ENCODE results near the gene KDM4C.
"Not testable (repeated sequence)": the region's sequence is repeated elsewhere in the genome, so short reads cannot be mapped to it uniquely, and the experiment has no call there.

KDM4C gene

DNA sequence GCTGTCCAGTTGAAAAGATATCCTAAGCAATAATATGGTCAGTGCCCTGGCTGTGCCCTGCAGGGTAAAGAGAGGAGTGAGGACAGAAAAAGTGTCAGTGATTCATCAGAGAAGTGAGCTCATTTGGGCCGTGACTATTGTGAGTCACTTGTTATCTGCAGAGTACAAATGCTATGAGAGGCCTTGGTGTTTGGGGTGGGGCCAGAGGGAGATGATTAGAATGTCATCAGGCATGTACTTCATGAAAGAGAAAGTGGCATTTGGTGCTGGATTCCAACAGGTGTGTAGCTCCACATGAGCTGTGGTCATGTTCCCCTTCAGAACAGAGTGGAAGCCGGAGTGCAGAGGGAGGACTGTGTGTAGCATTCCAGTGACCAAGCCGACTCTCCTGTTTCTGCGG is 174.1 kb downstream of the KDM4C start:
- no peak for DNase-seq (ENCODE audit: low read depth in 3 of 3)

DNA sequence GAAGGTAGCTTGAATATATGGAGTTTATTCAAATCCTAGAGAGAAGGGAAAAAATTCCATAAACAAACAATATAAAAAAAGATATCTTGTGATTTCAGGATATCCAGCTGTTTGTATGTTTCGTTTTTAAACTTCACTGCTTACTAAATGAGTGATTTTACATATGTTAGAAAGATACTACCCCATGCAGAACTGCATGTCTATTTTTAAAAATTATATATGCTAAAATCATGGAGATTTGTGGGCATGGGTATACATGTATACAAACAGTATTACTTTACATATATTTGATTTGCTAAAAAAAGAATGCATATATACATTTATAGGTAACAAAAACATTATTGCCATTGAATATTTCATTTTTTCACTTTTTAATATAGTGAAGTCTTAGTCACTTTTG is 178.3 kb downstream of the KDM4C start:
- no peak for DNase-seq (ENCODE audit: low read depth in 3 of 3)

DNA sequence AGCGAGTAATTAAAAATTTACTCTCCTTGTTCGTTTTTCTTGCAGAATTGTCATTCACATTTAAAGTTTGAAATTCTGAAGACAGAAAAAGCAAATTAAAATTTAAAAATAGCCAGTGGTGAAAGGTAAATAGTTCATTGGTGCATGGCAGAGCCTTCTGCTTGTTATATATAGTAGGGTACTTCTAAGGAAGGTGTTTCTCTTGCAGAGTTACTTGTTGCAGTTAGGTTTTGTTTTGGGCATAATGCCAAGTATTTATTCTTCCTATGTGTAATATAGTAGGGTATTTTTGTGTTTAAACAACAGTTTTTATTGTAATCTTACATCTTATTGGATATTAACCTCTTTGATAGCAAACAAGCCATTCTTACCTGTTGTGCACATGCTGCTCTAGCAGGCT is 179.4 kb downstream of the KDM4C start:
- no peak for DNase-seq (ENCODE audit: low read depth in 3 of 3)

DNA sequence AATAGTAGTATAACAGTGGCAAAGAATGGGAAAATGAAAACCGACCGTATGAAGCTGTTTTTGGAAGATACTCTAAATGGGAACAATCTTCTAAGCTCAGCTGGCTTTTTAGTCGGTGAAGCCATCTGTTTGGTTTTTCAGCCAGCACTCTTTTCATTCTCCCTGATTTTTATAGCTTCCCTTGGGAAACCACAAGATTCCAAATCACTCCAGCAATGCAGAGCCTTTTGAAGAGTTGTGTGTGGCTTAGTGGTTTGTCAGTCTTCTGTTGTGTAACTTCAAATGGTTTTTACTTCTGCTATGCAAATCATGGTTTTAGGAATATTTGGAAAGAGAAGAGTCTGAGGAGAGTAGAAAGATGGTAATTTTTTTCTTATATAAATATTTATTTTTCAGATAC is 180.7 kb downstream of the KDM4C start:
- DNase-seq (ENCODE audit: low read depth in 3 of 3), result no peak

DNA sequence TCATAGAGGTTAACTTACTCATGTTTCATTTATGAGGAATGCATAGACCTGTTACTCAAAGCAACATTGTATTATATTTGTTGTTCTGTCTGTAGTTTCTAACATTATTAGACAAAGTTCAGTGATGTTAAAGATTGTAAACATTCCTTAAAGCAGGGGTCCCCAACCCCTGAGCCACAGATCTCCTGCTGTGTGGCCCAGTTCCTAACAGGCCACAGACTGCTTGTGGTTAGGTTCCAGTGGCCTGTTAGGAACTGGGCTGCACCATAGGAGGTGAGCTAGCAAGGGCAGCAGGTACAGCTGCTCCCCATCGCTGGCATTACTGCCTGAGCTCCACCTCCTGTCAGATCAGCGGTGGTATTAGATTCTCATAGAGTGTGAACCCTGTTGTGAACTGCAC is 181.1 kb downstream of the KDM4C start:
- DNase-seq (ENCODE audit: low read depth in 3 of 3), result no peak

DNA sequence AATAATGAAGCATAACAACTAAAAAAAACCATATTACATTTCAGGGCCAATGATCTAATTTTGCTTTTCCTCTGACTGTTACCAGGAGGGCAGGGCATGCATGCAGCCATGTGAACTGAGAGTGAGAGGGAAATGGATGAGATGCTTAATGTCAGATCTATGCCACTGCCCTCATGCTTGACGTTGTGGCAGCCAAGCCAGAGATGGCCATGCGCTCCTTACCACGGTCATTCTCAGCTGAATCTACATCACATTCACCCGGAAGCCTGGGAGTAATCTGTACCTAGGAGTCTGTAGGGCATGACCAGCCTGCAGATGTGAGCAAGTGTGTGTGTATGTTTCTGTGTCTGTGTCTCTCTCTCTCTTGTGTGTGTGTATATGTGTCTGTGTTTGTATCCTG is 183.7 kb downstream of the KDM4C start:
- DNase-seq (ENCODE audit: low read depth in 3 of 3), result no peak

DNA sequence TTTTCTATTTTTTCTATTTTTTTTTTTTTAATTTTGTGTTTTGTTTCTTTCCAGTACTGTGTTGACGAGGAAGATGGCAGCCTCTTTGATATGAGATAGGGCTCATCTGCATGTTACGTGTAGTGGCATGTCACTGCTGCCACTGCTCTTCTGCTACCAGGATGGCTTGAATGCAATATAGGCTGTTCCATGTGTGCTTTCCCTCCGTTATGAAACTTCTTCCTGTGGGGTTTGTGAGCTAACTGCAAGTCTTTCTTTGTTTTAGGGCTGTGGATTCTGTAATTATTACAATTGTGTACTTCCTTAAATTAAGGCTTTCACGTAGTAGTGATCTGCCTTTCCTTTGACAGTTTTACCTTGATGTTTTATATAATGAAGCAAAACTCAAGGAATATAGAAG is 184.6 kb downstream of the KDM4C start:
- no peak for DNase-seq (ENCODE audit: low read depth in 3 of 3)

DNA sequence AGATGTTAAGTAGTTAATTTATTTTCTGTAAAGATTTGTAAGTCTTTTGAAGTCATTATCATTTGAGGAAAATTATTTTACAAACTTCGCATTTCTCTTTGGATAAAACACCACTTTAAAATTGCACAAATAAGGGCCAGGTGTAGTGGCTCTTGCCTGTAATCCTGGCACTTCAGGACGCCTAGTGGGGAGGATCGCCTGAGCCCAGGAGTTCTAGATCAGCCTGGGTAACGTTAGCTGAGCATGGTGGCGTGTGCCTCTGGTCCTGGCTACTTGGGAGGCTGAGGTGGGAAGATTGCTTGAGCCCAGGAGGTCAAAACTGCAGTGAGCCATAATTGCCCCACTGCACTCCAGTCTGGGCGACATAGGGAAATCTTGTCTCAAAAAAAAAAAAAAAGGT is 185.5 kb downstream of the KDM4C start:
- DNase-seq (ENCODE audit: low read depth in 3 of 3), result no peak

DNA sequence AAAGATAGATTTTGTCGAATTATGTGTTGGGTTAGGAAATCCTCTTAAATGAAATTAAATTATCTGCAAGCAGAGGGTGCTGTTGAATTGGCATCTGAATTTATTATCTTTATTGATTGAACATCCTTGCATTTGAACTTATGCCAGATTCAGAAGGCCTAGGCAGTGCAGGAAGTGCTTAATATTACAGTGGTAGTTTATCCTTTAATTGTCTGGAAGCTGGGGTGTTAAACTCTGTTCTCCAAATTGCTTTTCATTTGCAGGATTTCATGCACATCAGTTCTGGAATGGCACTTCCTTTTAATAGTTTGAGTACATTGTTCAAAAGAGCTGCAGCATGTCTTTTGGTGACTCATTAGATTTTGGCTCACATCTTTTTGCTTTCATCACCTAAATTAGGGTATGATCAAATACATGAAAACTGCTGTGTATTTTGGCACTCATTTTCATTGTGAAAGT is 186.3 kb downstream of the KDM4C start:
- no peak for DNase-seq (ENCODE audit: low read depth in 3 of 3)

DNA sequence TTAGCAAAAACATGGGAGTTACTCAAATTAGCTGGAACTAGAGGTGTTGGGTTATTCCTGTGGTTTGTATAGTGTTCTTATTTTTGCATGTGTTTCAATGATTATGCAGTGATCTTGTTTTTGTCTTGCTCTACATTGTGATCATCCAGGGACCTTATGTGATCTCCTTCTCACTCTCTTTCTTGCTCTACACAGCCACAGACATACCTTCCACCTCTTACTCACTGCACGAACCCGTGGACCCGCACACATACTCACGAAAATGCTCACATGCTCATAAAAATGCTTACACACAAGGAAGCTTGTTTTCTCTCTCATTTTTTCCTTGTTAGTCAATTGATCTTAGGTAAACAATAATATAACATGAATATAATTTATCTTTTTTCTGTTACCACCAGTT is 187.1 kb downstream of the KDM4C start:
- DNase-seq (ENCODE audit: low read depth in 3 of 3), result no peak

DNA sequence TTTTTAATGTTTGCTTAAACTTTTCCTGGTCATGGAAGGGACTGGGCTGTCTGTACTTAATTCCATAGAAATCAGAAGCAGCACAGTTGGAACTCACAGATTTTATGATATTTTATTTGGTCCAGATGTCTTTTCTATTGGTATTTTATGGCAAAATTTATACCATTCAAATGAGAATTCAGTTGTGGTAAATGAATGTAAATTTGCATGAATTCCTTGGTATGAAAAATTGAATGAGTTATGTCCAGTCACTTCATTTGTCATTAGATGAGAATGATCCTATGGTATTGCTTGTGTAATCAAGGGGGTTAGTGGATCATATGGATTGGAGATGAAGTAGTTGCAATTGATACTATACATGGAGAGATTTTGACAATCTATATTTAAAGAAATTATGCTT is 188.0 kb downstream of the KDM4C start:
- no peak for DNase-seq (ENCODE audit: low read depth in 3 of 3)

DNA sequence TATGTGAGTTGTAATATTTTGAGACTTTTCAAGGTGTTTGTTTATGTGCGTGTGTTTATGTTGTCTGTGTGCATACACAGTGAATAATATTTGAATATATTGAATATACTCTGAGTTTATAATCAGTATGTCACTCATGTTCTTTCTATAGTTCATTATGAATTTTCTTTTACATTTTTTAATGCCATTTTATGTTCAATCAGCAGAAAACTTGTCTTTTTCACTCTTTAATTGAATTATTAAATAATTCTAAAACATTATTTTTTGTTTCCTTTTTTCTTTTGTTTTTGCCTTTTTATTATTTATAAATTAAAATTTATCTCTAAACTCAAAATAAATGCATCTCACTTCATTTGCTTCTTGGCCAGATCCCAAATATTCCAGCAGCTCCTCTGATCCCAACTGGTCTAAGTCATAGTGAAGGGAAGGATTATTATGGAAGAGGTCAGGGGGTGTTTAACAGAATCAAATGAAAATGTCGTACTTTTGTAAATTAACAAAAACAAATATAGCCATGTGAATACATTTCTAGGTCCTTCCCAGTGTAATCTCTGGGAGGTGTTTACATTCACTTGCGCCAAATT is 188.9 kb downstream of the KDM4C start:
- no peak for DNase-seq (ENCODE audit: low read depth in 3 of 3)

DNA sequence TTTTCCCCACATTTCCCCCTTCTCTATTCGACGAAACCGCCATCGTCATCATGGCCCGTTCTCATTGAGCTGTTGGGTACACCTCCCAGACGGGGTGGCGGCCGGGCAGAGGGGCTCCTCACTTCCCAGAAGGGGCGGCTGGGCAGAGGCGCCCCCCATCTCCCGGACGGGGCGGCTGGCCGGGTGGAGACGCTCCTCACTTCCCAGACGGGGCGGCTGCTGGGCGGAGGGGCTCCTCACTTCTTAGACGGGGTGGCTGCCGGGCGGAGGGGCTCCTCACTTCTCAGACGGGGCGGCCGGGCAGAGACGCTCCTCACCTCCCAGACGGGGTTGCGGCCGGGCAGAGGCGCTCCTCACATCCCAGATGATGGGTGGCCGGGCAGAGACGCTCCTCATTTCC is 191.1 kb downstream of the KDM4C start:
- DNase-seq (ENCODE audit: low read depth in 3 of 3), result not testable (repeated sequence)

DNA sequence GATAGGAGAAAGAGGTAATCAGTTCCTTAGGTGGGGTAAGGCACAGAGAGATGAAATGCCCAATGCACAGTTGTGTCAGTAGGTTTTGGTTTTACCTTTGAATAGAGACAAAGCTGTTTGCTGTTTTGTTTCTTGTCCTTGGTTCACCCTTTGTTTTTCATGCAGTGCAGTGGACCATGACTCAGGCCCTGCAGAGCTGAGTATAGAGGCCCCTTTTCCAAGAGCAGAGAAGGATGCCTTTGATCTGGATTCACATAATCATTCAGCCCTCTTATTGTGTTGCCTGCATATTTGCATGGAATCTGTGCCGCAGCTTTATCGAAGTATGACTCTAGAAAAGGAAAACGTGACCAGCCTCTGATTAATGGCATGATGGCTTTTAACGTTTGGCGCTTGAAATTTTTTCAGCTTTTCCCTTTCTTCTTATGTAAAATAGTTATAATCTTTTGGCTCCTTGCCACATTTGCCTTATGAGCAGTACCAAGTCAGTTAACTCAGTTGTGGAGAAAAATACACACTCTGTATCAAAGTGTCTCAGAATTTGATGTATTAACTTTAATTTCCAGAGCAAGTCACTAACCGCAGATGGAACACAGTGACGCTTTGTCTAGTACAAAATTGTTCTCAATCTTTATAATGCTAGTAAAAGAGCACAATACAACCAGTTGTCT is 197.6 kb downstream of the KDM4C start:
- DNase-seq (ENCODE audit: low read depth in 3 of 3), result no peak

DNA sequence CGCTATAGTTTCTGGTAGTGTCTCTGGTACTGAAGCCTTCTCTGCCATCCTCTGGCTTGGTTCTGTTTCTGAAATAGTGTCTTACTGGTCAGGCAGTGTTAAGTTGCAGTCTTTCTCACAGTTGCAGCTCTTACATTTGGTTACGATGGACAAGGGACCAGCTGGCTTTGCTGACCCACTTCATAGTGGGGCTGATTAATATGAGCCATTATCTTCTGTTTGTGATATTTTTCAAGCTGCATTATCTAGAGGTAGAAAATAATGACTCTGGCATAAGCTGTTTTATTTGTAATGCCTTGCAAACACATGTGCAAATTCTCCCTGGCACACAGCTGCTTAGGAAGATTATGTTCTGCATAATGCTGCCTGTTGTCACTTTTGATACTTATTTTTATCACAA is 199.1 kb downstream of the KDM4C start:
- DNase-seq (ENCODE audit: low read depth in 3 of 3), result no peak

DNA sequence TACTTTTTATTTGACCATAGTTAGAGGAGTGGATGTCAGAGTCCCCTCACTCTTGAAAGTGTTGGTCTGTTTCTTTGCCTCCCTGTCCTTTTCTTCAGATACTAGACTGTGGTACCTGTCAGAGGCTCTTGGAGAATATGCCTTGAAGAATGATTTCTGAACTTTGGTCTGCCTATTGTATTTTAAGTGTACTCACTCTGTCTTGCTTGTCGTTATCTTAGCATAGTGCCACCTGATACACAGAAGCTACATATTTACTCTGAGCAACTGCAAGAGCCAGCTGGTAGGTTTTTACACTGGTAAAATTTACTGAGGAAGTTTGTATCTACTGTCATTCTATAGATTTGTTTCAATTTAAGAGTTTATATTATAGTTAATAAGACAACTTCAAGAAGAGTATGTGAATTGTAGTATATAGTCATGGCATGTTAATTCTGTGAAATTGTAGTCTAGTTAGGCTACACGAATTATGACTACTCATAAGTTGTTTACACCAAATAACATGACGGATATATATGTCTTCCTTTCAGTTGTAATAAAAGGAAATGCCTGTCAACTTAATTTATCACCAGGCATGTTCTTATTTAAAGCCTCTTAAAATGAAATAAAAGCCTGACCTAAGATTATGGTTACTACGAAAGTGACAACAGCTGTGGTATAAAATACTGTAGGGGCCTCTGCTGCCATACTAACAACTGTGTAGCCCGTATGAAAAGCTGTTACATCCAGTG is 201.7 kb downstream of the KDM4C start:
- no peak for DNase-seq (ENCODE audit: low read depth in 3 of 3)

DNA sequence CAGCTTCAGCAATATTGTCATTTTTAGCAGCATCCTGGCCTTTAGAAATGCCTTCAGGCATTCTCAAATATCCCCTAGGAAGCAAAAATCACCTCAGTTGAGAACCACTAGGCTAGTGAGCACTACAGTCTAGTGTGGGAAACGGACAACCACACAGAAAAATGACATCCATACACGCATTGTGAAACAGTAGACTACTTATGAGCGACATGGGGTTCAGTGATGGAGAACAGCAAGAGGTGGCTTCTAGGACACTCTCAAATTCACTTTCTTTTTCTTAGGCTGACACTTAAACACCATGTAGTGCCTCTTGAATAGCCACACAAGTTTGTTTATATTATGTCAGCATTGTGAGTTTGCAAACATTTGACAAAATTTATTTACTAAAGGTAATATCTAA is 203.0 kb downstream of the KDM4C start:
- no peak for DNase-seq (ENCODE audit: low read depth in 3 of 3)

DNA sequence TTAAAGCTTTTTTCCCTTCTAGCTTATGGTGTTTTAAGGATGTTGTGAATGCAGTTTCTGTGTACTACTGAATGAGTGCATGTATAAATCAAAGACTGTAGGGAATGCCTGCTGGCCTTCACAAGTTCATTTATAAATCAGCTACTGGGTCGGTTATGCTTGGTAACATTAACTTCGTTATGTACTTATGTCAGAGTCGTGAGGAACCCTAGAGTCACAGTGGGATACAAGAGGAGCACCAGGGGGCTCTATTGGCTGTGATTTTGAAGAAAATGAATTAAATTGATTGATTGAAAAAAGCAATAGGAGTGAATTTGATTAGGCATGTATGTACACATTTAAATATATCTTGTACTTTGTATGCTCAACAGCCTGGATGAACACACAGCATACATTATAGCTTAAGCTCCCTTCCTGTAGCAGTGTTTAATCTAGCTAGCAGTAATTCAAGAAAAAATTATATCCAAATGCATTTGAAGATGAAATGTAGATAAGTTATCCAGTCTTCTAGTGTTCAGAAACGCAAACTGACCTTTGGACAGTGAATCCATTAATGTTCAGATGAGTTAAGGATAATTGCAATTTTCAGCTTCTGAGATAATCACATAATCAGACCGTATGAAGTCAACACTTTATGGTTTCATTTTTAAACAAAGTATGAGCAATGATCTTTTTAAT is 204.2 kb downstream of the KDM4C start:
- no peak for DNase-seq (ENCODE audit: low read depth in 3 of 3)

DNA sequence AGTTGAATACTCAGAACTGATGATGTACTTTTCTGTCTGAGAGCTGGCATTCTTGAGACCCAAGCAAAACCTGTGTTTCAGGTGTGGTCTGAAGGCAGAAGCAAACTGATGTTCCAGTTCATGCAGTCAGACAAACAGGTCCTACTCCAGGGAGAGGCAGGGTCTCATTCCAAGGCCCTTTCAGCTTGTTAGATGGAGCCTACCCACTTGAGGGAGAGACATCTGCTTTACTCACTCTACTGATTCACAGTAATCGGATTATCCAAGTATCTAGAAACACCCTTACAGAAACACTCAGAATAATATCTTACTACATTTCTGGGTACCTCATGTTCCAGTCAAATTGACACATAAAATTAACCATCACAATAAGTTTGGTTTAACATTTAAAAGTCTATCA is 207.8 kb downstream of the KDM4C start:
- no peak for DNase-seq (ENCODE audit: low read depth in 3 of 3)

DNA sequence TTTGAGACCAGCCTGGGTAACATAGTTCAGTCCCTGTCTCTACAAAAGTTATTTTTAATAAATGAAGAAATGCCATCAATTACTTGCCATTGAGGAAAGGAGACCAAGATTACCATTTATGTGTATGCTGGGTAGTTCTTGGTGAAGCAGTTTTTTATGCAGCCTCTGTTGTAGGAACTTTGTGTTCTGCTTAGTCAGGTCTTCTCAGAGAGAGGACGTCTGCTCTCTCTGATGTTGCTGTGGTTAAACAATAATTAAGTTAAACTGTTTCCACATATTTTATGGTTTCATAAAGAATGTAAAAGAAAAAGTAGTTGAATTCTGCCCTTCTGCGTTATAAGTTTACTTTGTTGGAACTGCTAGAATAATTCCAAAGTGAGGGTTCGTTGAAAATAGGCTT is 210.5 kb downstream of the KDM4C start:
- no peak for DNase-seq (ENCODE audit: low read depth in 3 of 3)

DNA sequence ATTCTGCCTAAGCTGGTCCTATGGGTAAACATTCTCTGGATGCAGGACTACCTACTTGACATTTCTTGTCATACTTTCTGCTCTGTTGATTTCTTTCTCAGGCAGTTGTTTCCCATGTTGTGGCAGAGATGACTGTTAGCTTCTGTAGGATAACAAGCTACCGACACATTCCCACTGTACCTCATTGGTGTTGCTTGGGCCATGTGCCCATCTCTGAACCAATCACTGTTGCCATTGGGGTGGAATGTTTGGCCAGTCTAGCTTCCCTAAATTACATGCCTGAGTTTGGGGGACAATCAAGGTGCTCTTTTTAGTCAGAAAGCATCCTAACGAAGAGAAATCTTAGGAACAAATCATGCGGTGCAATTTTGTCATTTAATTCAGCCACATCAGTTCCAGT is 212.0 kb downstream of the KDM4C start:
- no peak for DNase-seq (ENCODE audit: low read depth in 3 of 3)

DNA sequence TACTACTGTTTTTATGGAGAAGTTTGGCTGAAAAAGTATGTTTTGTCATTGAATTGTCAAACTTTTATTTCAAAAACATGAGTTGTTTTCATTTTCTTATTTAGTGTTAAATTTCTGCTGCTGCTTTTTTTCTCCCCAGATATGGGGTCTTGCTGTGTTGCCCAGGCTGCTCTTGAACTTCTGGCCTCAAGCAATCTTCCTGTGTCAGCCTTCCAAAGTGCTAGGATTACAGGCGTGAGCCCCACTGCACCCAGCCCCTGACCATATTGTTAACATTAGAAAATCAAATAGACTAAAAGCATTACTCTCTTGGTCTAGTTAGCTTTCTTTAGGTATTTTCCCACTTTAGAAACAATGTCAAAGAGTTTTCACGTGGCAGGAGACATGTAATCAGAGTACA is 215.3 kb downstream of the KDM4C start:
- DNase-seq (ENCODE audit: low read depth in 3 of 3), result no peak

DNA sequence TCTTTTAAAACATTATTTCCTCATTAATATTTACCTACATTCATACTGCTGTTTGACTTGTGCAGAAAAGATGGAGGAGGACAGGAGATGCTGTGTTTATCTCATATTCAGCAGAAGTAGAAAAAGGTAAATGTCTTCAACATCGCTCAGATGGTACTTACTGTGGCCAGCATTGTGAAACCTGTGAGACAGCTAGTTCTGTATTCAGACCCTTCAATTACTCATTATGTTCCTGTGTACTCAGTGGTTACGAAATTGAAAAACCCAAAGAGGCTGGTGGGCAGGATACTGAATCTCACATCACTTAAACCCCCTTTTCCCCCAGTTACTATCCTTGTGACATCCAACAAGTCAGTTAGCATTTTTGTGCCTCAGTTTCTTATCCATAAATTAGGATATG is 216.0 kb downstream of the KDM4C start:
- no peak for DNase-seq (ENCODE audit: low read depth in 3 of 3)
